ENCODE measurements around the gene NFIL3.

NFIL3 gene

GRCh38 chr9:91421971-91422757, 1.5 kb downstream of the NFIL3 start:
- no peak for DNase-seq

- no peak for DNase-seq
Observed at GRCh38 chr9:91421128-91421765, 2.4 kb downstream of the NFIL3 start.

GRCh38 chr9:91420501-91421127, 3.0 kb downstream of the NFIL3 start:
- DNase-seq = no peak

- no peak for DNase-seq
Observed at GRCh38 chr9:91419222-91420191, 4.1 kb downstream of the NFIL3 start.

- no peak for DNase-seq
Observed at GRCh38 chr9:91418215-91418610, 5.4 kb downstream of the NFIL3 start.

- no peak for DNase-seq
Observed at GRCh38 chr9:91417602-91418214, 5.9 kb downstream of the NFIL3 start.

GRCh38 chr9:91416096-91416712, 7.4 kb downstream of the NFIL3 start:
- DNase-seq = no peak

GRCh38 chr9:91415290-91415689, 8.3 kb downstream of the NFIL3 start:
- no peak for DNase-seq

GRCh38 chr9:91412941-91413340, 10.7 kb downstream of the NFIL3 start:
- no peak for DNase-seq

- DNase-seq = no peak
Observed at GRCh38 chr9:91411096-91411771, 12.4 kb downstream of the NFIL3 start.

- DNase-seq = no peak
Observed at GRCh38 chr9:91410161-91410560, 13.5 kb downstream of the NFIL3 start.

GRCh38 chr9:91408475-91408874, 15.2 kb downstream of the NFIL3 start:
- no peak for DNase-seq

- no peak for DNase-seq
Observed at GRCh38 chr9:91407580-91408318, 15.9 kb downstream of the NFIL3 start.

GRCh38 chr9:91405343-91406077, 18.1 kb downstream of the NFIL3 start:
- DNase-seq = no peak

GRCh38 chr9:91403665-91404543, 19.7 kb downstream of the NFIL3 start:
- no peak for DNase-seq

- DNase-seq = no peak
Observed at GRCh38 chr9:91398926-91399325, 24.7 kb downstream of the NFIL3 start.

GRCh38 chr9:91395553-91396471, 27.8 kb downstream of the NFIL3 start:
- DNase-seq = no peak

- no peak for DNase-seq
Observed at GRCh38 chr9:91395106-91395552, 28.5 kb downstream of the NFIL3 start.
